GM10266 (cell line): ENCODE measurements around the gene BRAT1.

Source experiments
- DNase-seq: peaks from one replicate; pipeline ENCODE4 v3.0.0; 2012; ENCODE audit errors: extremely low spot score
- CTCF ChIP-seq: IDR thresholded peaks from 2 replicates; pipeline ENCODE4 v1.5.1; 2012; ENCODE audit warnings: mild to moderate bottlenecking, low read depth; ENCODE audit not compliant: control insufficient read depth, insufficient read depth; ENCODE audit errors: missing control alignments

The BRAT1 gene

GRCh38 chr7:2505401-2505800, 49.9 kb downstream of the BRAT1 start:
- no peak for TF ChIP-seq CTCF

GRCh38 chr7:2504889-2505375, 50.4 kb downstream of the BRAT1 start:
- no peak for TF ChIP-seq CTCF
- no peak for DNase-seq

More at GRCh38 chr7:2505401-2505800, 49.9 kb downstream of the BRAT1 start:
- DNase-seq = no peak

GRCh38 chr7:2504128-2504888, 51.0 kb downstream of the BRAT1 start:
- no peak for DNase-seq

GRCh38 chr7:2503056-2503941, 52.0 kb downstream of the BRAT1 start:
- DNase-seq = no peak
- no peak for TF ChIP-seq CTCF

More at GRCh38 chr7:2504128-2504888, 51.0 kb downstream of the BRAT1 start:
- TF ChIP-seq CTCF = no peak

GRCh38 chr7:2502647-2502966, 52.7 kb downstream of the BRAT1 start:
- no peak for DNase-seq
- no peak for TF ChIP-seq CTCF

GRCh38 chr7:2501947-2502646, 53.2 kb downstream of the BRAT1 start:
- no peak for DNase-seq
- no peak for TF ChIP-seq CTCF
